ENCODE data around the gene GABRG3.
"Not testable (repeated sequence)": the region's sequence is repeated elsewhere in the genome, so short reads cannot be mapped to it uniquely, and the experiment has no call there.

GABRG3 gene

GRCh38 chr15:27191515-27191914, 220.5 kb downstream of the GABRG3 start:
- DNase-seq, result not testable (repeated sequence)

- peak; percentile 63 for DNase-seq
These were observed 225.7 kb downstream of the GABRG3 start for GRCh38 chr15:27196691-27197090.

- DNase-seq, result no peak
These were observed 230.4 kb downstream of the GABRG3 start for GRCh38 chr15:27201425-27201824.

GRCh38 chr15:27210176-27210575, 239.2 kb downstream of the GABRG3 start:
- no peak for DNase-seq

- no peak for DNase-seq
These were observed 243.1 kb downstream of the GABRG3 start for GRCh38 chr15:27214032-27214431.

GRCh38 chr15:27214961-27215360, 244.0 kb downstream of the GABRG3 start:
- DNase-seq, result no peak

GRCh38 chr15:27218426-27218825, 247.4 kb downstream of the GABRG3 start:
- DNase-seq, result peak; percentile 61

- DNase-seq, result no peak
These were observed 248.7 kb downstream of the GABRG3 start for GRCh38 chr15:27219636-27220035.

- DNase-seq, result no peak
These were observed 249.2 kb downstream of the GABRG3 start for GRCh38 chr15:27220199-27220598.

GRCh38 chr15:27222479-27222878, 251.5 kb downstream of the GABRG3 start:
- DNase-seq, result no peak

- no peak for DNase-seq
These were observed 252.2 kb downstream of the GABRG3 start for GRCh38 chr15:27223179-27223578.

- DNase-seq, result no peak
These were observed 260.8 kb downstream of the GABRG3 start for GRCh38 chr15:27231811-27232210.

- no peak for DNase-seq
These were observed 261.9 kb downstream of the GABRG3 start for GRCh38 chr15:27232876-27233275.

- DNase-seq, result no peak
These were observed 263.6 kb downstream of the GABRG3 start for GRCh38 chr15:27234593-27234992.

- DNase-seq, result no peak
These were observed 264.2 kb downstream of the GABRG3 start for GRCh38 chr15:27235161-27235560.

- DNase-seq, result no peak
These were observed 264.7 kb downstream of the GABRG3 start for GRCh38 chr15:27235681-27236080.

- DNase-seq, result no peak
These were observed 266.4 kb downstream of the GABRG3 start for GRCh38 chr15:27237319-27237939.

- no peak for DNase-seq
These were observed 267.2 kb downstream of the GABRG3 start for GRCh38 chr15:27238209-27238608.

GRCh38 chr15:27238707-27239423, 267.9 kb downstream of the GABRG3 start:
- DNase-seq, result no peak

GRCh38 chr15:27241943-27242342, 271.0 kb downstream of the GABRG3 start:
- no peak for DNase-seq

GRCh38 chr15:27244047-27244446, 273.1 kb downstream of the GABRG3 start:
- DNase-seq, result peak; percentile 24

- DNase-seq, result no peak
These were observed 277.3 kb downstream of the GABRG3 start for GRCh38 chr15:27248251-27248650.

- DNase-seq, result no peak
These were observed 278.2 kb downstream of the GABRG3 start for GRCh38 chr15:27249046-27249759.

- DNase-seq, result no peak
These were observed 278.8 kb downstream of the GABRG3 start for GRCh38 chr15:27249760-27250109.

Measured in NCI-H526 treated with DMSO at 0.1 percent for 48 hours (cell line).